ENCODE data around the gene PTPRN2.

- TF ChIP-seq CTCF (IDR thresholded peaks at IDR 0.05) (no peak), SIN3A (IDR thresholded peaks at IDR 0.05; ENCODE audit: borderline replicate concordance, low read depth, low read length) (no peak), NRF1 (IDR thresholded peaks at IDR 0.05; ENCODE audit: low read depth, low read length) (no peak), YY1 (IDR thresholded peaks at IDR 0.05; ENCODE audit: low read depth) (no peak), FOXM1 (IDR thresholded peaks at IDR 0.05; ENCODE audit: low read depth) (no peak)
These were observed 114.4 kb downstream of the PTPRN2 start for GRCh38 chr7:158473221-158473620.
